LNCAP (cell line): ENCODE results near the gene ATP1A2.

Experiments used
- TF ChIP-seq, protein P1 (sequence below): fragments of 450-650 bp; IDR thresholded peaks from 2 replicates; pipeline ENCODE4 v1.5.1; 2017; ENCODE audit warnings: mild to moderate bottlenecking

Gene ATP1A2

DNA sequence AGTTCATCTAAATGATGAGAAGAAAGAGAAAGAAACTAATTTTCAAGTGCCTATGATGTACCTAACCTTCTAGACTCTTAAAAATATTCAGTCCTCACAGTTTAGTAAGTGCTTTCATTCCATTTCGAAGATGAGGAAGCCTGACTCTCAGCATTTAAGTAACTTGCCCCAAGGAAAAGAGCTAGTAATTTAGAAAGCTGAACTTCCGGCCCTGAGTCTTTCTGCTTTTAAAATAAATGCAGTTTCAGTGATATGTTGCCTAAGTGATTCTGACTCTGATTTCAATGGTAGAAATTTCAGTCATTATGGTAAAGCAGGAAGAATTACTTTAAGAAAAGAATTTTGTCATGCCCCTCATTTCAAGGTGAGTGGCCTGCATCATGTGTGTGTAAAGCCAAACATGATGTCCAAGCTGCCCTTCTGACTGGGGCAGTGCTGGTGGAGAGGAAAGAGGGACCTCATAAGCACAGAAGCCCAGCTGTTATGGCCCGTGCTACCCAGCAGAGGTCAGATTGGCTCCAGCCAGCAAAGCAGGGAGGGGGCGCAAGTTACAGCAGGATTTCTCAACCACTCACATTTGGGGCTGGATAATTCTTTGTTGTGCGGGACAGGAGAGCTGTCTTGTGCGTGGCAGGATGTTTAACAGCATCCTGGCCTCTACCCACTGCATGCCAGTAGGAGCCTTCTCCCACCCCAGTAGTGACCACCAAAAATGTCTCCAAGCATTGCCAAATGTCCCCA is 46.6 kb downstream of the ATP1A2 start:
- TF ChIP-seq, protein P1, sequence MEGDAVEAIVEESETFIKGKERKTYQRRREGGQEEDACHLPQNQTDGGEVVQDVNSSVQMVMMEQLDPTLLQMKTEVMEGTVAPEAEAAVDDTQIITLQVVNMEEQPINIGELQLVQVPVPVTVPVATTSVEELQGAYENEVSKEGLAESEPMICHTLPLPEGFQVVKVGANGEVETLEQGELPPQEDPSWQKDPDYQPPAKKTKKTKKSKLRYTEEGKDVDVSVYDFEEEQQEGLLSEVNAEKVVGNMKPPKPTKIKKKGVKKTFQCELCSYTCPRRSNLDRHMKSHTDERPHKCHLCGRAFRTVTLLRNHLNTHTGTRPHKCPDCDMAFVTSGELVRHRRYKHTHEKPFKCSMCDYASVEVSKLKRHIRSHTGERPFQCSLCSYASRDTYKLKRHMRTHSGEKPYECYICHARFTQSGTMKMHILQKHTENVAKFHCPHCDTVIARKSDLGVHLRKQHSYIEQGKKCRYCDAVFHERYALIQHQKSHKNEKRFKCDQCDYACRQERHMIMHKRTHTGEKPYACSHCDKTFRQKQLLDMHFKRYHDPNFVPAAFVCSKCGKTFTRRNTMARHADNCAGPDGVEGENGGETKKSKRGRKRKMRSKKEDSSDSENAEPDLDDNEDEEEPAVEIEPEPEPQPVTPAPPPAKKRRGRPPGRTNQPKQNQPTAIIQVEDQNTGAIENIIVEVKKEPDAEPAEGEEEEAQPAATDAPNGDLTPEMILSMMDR = peak; percentile 14; the same call in 1 of the 2 replicates

DNA sequence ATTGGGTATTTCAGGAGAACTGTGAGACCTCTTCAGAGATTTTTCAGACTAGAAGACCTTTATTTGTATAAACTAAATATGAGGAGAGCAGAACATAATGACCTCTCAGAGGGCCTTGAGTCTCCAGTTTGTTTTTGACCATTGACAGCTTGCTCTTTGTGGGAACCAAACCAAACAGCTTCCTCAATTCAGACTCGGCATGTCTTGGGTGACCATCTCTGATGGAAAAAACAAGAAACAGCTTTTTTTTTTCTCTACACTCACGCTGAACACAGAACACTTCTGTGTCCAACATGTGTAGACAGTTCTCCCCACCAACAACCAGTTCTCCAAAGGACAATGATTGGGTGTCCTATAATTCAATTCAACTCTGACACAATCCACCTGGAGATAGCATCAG is 47.4 kb downstream of the ATP1A2 start:
- TF ChIP-seq, protein P1 = no peak

DNA sequence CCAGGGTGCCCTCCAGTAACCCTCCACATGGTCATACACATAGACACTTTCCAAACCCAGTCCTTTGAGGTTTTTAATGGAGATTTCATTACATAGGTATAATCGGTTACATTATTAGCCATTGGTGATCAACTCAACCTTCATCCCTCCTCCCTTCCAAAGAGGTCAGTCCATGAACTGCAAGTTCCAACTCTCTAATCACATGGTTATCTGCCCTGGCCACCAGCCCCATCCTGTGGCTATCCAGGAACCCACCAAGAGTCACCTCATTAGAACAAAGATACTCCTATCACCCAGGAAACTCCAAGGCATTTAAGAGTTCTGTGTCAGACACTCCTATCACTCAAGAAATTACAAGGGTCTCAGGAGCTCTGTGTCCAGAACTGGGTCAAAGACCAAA is 48.1 kb downstream of the ATP1A2 start:
- TF ChIP-seq, protein P1 = no peak

DNA sequence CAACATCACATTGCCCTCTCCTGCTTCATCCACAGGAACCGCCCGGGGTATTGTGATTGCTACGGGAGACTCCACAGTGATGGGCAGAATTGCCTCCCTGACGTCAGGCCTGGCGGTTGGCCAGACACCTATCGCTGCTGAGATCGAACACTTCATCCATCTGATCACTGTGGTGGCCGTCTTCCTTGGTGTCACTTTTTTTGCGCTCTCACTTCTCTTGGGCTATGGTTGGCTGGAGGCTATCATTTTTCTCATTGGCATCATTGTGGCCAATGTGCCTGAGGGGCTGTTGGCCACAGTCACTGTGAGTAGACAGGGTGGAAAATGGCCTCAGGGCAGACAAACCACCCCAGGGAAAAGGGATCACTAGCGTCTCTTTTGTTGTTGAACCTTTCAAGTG is 48.6 kb downstream of the ATP1A2 start:
- TF ChIP-seq, protein P1 = no peak

DNA sequence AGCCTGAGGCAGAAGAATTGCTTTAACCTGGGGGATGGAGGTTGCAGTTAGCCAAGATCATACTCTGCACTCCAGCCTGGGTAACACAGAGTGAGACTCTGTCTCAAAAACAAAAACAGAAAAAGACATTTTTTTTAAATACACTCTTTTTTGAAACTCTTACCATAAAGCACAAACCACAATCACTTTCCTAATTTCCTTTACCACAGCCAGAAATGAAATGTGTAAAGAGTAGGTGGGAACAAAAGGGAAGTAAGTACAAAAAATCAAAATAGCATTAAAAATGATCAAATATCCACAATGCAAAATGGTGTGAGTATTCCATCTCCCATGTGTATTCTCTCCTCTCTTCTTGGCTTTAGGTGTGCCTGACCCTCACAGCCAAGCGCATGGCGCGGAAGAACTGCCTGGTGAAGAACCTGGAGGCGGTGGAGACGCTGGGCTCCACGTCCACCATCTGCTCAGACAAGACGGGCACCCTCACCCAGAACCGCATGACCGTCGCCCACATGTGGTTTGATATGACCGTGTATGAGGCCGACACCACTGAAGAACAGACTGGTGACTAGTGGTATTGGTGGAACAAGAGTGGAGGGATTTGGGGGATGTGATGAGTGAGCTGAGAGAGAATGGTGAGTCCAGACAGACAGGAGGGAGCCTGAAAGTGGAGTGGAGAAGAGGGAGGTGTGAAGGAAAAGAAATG is 50.8 kb downstream of the ATP1A2 start:
- TF ChIP-seq, protein P1 = no peak

DNA sequence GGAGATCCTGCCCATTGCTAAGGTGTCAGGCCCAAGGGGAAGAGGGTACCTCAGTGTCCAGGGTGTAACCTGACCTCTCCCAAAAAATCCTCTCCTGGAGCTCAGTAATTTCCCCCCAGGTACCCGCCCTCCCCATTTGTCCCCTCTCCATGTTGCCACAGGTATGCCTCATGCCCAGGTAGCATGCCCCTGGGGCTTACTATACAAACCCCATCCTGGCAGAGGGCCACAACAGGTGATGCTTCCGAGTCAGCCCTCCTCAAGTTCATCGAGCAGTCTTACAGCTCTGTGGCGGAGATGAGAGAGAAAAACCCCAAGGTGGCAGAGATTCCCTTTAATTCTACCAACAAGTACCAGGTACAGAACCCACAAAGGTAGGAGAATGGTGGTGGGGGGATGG is 51.5 kb downstream of the ATP1A2 start:
- TF ChIP-seq, protein P1 = no peak

DNA sequence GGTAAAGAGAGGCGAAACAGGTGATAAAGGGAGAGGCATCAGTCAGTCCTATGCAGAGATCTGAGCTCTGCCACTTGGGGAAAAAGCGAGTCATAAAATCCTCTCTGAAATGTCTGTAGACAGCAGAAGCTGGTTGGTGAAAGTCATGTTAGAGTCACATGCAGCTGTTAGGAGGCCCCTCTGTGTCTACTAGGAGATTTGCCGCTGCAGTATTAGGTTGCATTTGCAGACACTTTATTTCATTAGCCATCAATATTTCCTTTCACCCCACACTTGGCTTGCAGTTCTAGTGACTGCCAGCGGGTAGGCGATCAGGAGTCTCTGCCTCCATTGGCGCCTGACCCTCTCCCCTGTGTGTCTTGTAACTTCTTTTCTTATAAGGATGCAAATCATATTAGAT is 52.0 kb downstream of the ATP1A2 start:
- TF ChIP-seq, protein P1 = no peak
